HG02840 (cell line): ENCODE data around the gene ADCY6.

Experiments
- ATAC-seq: cut with Tn5 transposase; IDR thresholded peaks from one replicate; pipeline ENCODE4 v1.9.1; 2021; ENCODE audit warnings: mild to moderate bottlenecking, moderate library complexity, moderate number of reproducible peaks; ENCODE audit not compliant: unreplicated experiment, low FRiP score

The ADCY6 gene

DNA sequence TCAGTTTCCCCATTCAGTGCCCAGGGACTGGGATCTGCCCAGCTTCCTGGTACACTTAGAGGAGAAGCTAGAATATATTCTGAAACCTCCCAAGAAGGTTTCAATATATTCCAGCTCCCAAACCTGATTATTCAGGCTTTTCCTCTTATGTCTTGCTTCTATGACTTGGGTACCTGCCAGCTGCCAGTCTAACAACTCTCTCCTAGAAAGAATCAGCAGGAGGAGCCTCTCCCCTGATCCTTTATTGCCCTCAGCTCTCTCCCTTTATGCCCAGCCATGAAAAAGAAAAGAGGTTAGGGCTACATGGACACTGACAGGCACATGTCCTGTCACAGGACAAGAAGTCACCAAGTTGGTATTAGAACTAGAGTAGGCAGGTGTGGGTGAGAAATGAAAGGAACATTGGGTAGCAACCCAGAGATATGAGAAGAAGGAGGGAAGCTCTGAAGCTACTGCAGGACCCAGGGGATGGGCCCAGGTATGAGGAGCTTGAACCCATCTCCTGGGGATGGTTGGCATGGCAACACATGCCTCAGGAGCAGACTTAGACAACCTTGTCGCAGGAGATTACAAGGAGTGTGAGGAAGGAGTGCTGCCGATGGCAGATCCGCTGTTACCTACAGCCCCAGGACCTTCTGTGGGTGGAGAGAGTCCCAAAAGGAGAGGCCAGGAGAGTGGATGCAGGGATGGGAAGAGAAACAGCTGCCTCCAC lies 27.4 kb upstream of the ADCY6 start:
- no peak for ATAC-seq

DNA sequence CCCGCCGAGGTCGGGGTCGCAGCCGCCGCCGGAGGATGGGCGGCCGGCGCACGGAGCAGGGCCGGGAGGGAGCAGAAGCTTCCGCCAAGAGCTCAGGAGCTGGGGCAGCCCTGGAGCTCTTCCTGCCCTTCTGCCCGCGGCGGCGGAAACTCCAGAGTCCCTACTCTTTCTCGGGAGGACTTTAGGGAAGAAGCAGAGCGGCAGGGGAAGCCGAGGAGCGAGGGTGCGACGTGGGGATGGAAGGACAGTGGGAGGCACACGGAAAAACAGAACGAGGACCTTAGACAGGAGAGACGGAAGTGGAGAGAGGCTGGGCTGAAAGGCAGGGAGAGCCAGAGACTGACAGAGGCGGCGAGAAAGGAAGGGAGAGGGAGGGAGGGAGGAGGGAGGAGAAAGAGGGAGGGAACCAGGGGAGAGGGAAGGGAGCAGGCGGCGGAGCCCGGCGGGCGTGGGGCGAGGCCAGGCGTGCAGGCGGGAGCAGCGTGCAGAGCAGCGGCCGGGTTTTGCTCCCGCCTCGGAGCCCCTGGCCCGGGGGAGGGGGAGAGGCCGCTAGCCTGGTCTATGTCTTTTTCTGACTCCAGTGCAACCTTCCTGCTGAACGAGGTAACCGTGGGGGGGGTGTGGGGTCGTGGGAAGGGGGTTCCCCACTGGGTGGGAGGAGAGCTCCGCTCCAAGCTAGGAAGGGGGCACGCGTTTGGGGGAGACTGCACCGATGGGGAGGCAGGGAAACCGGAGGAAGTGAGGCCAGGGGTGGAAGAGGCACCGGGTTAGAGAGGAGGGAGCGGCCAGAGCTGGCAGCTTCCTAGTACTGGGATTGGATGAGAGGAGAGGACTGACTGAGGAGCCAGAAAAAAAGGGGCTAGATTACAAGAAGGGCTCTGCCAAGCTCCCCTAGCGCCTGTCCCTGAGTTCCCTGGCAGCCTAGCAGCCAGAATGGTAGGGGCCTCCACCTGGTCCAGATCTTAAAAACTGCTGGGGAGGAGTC lies 26.5 kb upstream of the ADCY6 start:
- ATAC-seq, result peak; percentile 38

DNA sequence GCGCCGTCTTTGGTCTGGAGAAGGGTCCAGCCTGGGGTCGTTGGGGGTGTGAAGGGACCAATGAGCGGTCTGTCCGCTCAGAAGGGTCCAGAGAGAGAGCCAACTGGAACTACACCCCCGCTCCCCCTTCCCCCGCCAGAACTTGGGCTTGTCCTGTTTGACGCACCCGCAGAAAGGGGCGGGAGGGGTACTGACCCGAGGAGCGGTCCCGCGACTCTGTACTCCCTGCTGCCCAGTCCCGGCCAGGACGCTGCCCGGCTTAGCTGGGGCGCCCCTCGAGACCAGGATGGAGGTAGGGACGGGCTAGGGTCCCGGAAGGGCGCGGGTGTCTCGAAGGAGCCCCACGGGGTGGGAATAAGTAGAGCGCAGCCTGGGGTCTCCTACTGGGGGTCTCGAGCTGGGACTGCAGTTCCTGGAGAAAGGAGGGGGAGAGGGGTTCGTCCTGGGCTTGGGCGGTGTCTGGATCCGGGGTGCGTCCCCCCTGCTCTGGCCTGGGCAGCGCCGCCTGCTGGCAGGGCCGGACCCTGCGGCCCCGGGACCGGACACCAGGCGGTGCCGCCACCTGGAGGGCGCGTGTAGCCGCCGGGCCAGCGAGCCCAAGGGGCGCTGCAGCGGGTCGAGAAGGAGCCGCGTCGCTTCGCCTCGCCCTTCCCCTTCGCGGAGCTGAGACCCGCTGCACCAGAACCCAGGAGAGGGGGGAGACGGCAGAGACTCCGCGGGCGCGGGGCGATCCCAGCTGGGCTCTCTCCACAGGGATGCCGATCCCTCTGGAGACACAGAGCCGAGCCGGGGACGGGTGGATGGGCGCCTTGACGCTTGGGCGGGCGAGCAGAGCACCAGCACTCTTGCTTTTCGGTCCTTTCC lies 25.6 kb upstream of the ADCY6 start:
- peak; percentile 58 for ATAC-seq

DNA sequence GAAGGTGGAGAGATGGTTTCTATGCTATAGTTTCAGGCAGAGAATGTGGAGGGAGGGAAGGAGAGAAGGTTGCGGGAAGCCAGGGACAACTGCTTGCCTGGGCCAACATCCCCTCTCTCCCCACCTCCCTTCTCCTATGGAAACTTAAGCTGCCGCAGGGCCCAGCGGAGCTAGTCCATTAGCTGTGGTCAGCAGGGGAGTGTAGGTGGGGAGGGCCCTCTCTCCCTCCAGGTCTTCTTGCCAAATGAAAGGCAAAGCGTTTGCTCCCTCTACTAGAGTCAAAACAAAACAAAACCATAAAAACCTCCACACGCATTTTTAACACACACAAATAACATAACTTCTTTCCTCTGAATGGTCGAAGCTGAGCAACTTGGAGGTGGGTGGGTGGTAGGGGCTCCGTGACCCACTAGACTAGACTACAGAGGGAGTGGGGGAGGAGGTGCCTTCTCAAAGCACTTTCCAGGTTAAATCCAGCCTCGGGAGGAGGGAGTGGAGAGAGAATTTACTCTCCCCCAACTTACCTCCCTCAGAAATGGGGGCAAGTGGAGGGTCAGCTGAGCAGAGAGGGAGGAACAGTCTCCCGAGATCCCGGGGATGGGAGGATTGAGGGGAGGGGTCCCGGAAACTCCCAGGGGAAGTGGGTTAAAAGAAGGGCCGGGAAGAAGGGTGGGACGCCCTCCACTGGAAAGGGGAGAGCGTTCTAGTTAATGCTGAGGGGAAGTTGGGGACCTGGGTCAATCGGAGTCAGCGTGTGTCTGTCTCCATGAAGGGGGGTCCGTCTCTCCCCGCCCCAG lies 24.8 kb upstream of the ADCY6 start:
- ATAC-seq, result no peak

DNA sequence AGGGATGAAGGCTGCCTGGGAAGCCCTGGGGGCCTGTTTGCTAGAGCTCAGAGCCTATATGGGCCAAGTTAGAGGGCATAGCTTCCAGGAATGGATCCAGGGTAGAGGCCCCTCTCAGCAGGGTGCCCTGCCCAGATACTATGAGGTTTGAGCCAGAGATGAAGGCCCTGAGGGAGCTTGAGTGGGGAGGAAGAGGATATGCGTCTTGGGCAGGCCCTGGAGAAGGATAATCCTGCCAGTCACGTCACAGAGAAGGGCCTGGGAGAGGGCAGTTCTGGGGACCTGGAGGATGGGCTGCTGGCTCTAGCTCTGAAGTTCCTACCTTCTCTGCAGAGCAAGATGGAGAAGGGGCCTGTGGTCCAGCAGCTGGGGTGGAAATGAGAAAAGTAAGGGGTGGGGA lies 23.5 kb upstream of the ADCY6 start:
- ATAC-seq, result no peak

DNA sequence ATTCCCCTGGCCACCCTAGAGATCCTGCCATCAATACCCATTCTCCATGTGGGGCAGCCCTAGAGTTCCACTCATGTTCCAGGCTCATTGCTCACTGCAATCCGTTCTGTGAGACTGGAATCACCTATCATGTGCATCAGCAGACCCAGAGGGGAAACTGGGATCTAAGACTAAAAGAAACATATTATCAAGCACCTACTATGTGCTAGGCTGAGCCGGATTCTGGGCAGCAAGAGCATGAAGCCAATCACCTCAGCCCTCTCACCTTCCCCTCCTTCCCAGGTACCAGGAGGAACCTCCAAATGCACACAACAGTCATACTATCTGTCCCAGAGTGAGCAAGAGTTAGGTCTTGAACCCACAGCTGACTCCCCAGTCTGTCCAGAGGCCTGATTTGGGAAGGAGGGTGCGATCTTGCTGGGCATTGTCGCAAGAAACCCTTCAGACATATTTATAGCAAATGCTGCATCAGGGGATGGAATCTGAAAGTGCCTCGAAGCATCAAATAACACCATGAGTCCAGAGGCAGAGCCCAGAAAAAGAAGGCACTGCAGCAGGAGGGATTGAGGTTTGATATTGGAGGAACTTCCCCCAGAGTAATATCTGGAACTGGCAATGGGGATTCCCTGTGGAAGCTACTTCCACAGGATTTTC lies 22.7 kb upstream of the ADCY6 start:
- no peak for ATAC-seq

DNA sequence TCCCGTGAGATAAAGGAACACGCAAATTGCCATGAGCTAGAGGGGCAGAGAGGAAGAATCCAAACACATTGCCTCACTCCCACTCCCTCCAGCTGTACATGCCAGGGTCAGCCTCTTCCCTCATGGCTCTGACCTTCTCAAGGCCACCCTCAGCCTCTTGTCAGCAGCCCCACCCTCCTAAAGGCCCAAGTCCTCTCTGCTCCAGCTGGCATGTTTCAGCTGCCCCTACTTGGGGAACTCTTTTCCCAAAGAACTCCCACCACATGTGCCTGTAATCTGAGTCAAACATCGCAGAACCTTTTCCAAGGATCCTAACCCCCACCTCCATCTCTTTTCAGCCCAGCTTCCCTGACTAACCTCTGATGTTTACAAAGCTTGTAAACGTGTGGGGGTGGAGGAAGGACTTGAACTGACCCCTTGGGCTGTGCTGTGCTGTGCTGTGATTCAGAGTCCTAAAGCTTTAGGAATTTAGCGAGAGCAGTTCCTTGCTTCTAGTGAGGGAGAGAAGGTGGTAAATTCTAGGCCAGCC lies 22.1 kb upstream of the ADCY6 start:
- no peak for ATAC-seq

DNA sequence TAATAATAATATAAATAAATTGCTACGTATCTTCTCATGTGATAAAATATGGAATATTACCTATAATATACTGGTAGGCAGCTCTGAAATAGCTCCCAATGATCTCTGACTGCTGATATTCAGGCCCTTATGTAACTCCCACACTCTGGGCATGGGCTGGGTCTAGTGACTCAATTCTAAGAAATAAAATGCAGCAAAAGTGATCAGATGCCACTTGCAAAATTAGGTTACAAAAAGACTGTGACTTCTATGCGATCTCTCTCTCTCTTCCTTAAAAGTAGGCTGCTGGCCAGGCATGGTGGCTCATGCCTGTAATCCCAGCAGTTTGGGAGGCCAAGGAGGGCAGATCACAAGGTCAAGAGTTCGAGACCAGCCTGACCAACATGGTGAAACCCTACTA lies 19.1 kb upstream of the ADCY6 start:
- no peak for ATAC-seq

DNA sequence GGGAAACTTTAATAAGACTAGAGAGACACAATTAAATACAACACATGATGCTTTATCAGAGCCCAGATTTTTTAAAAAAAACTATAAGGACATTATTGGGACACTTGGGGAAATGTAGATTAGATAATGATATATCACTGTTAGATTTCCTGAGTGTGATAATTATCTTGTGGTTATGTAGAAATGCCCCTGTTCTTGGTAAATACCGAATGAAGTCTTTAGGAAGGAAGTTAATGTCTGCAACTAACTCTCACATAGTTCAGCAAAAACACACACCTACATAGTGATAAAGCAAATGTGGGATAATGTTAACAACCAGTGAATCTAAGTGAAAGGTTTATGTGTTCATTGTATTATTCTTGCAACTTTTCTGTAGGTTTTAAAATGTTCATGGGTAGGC lies 14.8 kb upstream of the ADCY6 start:
- no peak for ATAC-seq

DNA sequence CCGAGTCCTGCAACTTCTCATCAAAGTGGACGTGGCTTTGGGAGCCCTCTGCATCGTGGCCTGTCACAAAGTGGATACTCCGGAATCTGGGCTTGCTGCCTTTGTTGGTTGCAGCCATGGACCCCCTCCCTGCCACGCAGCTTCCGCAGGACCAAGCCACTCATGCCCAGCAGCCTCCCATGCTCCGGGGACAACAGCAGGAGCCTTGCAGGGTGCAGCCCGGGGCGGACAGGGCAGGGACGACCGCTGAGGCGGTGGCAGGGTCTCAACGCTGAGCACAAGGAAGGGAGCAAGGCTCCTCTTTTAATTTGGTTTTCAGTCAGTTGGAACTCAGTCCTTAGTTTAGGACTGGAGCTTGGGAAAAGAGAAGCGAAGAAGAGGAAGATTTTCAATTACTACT lies 12.1 kb upstream of the ADCY6 start:
- no peak for ATAC-seq

DNA sequence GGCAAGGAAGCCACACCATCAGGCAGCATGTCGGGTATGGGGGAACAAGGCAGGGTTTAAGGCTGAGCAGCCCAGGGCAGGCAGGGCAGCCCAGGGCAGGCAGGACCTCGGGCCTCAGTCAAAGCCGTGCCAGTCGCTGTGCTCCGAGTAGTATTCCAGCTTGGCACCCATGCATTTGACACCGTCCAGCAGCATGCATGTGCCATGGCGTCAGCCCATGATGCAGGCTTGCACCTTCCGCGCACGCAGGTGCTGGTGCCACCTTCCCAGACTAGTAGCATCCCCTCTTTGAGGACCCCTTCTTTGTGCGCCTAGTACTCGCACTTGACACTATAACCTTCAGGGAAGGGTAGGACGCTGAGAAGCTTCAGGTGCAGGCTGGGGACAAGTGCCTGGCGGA lies 11.6 kb upstream of the ADCY6 start:
- no peak for ATAC-seq

DNA sequence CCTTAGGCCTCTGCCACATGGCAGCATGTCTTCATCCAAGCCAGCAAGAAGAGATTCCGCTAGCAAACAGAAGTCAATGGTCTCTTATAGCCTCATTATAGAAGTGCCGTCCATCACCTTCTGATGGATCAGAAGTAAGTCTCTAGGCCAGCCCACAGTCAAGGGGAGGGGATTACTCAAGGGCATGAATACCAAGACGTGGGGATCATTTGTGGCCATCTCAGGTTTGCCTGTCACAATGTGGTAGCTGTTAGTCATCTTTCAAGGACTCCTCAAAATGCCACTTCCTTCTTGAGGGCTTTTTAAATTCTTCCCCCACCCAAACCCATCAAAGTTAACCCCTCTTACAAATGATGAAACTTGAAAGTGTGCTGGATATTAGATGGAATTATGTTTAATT lies 8.1 kb upstream of the ADCY6 start:
- no peak for ATAC-seq

DNA sequence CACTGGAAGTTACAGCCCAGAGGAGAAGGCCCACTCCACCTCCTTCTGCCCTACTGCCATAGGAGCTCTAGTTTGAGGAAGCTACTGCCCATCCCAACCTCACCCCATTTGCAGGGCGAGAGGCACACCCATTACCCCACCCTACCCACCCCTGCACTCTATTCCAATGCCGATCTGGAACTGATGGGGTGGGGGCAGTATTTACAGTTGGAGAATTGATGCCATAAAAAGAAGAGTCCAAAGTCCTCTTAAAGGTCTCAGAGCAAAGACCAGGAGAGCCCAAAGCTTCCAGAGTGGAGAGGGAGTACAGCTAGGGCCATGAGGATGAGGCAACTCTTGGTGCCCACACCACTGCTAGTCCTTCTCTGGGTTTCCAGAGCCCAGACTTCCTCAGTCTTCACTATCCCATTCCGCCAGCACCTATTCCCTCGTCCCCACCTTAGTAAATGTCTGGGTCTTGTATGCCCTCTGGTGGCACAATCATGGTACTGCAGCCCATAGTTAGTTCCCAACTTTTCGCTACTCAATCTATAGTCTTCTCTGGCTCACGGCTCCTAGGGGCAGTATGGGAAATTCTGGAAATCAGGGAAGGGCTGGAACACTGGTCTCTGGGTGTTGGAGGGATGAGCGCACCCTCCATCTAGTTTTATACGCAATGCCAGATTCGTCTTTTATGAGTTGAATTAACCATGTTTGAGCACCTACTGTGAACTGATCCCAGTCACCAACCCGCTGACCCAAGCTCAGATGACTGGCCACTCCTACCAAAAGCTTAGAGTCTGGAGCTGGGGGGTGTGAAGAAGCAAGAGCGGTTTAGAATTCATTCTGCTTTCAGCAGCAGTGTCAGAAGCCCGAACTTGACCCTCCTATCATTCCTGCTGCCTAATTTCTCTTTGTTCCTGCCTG lies 6.9 kb upstream of the ADCY6 start:
- no peak for ATAC-seq

DNA sequence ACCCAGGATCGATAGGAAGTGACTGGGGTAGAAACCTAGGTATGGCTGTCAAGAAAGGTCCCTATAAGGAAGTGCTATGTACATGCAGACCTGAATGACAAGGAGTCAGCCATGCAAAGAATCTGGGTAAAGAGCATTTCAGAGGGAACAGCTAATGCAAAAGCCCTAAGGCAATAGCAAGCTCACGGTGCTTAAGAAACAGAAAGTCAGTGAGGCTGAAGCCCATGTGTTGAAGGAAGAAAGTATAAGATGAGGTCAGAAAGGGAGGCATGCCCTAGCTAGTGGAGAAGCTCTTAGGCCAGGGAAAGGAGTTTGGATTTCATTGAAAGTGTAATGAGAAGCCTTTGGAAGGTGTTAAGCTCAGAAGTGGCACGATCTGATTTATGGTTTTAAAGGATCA lies 6.0 kb upstream of the ADCY6 start:
- no peak for ATAC-seq

DNA sequence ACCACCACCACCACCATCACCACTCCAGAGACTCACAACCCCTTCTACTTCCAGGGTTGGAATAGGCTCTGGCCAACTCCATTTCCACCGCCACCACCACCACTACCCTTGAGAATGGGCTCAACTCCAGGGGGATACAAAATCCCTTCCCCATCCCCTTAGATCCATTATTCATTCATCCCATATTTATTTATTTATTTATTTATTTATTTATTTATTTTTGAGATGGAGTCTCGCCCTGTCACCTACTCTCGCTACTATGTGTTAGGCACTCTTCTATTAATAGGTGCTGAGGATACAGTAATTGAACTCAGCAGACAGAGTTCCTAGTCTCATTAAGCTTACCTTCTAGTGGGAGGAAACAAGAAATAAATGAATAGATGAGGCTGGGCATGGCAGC lies 4.8 kb upstream of the ADCY6 start:
- ATAC-seq, result no peak

DNA sequence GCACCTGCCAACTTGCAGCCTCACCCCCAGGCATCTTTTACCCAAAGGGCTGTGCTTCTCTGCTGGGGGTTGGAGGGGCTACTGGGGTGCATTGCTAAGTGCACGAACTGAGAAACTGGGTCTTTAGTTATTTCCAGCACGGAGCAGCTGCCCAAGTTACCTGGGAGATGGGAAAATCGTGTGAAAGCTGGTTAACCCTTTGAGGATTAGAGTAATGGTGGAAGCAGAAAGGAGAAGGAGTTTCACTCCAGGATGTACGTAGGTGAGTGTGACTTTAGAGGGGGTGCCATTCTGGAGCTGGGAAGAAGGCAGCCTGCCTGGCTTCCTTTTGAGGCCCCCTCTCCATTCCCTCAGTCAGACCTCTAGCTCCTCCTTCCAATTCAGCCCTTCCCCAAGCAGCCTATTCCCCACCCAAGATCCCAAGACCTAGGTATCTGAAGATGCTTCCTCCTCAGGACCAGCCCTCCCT lies 1.0 kb upstream of the ADCY6 start:
- ATAC-seq, result no peak

DNA sequence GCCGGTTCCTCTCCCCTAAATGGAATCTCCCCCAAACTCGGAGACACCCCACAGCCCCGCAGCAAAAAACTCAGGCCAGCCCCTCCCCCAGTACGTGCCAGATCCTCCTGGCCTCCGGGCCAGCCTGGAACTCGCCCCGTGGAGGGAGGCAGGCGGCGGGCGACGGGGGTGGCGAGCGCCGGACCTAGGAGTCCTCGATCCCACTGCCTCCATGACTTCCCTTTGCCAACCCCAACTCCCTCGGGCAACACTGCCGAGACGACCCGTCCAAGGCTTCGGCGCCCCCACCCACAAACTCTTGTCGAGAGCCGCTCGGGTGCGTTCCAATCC lies 400 bp downstream of the ADCY6 start:
- ATAC-seq, result no peak

DNA sequence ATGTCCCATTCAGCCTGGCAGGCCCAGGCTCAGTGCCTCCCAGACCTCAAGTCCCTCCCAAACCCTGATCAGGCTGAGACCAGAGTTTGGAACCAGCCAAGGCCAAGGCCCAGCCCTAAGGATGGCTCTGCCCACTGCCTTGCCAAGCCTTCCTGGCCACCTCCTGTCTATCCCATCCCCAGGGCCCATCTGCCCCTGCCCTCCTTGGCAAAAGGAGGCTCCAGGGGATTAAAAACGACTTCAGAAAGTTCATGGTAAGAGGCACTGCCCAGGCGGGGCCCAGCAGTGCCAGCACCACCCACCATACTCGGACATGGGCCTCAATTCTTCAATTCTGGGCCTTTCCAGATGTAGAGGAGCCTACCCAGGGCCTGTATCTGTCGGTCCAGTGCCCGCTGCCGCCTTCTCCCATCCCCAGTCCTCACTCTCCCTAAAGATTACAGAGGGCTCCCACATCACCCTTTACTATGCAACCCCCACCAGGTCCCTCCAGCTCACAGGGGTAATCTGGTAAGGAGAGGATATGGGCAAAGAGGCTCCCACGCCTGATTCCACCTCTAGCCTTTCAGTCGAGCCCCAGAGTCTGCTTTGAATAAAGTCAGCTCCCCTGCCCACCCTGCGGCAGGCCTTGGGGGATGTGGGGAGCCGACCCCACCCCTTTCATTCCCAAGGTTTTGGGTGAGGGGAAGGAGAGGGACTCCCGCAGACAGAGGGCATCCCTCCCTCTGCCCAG lies 932 bp downstream of the ADCY6 start:
- ATAC-seq, result no peak
